Ascending aorta (tissue), 2 donors: ENCODE results near the gene HMGA1. TPM values are rescaled to one million over a fixed set of nuclear protein-coding genes. Genes with fewer than 3 reads are reported as not detected.

Experiments used
- DNase-seq, 2 donors: peaks; one replicate each; pipeline ENCODE4 v3.0.0-alpha.2; 2019; ENCODE audit warnings: low spot score in 2 of 2
- H3K27ac ChIP-seq, 2 donors: fragments of 200-600 bp; sonication (generic); one replicate each; pipeline ENCODE4 v1.5.1; 2016 to 2017; ENCODE audit warnings: mild to moderate bottlenecking in 1 of 2
- H3K27me3 ChIP-seq: fragments of 200-600 bp; sonication (generic); one replicate; pipeline ENCODE4 v1.5.1; 2017
- H3K36me3 ChIP-seq, 2 donors: fragments of 200-600 bp; sonication (generic); one replicate each; pipeline ENCODE4 v1.5.1; 2016
- H3K4me1 ChIP-seq, 2 donors: fragments of 200-600 bp; sonication (generic); one replicate each; pipeline ENCODE4 v1.5.1; 2016 to 2017; ENCODE audit warnings: mild to moderate bottlenecking in 1 of 2
- H3K4me3 ChIP-seq, 2 donors: fragments of 200-600 bp; sonication (generic); one replicate each; pipeline ENCODE4 v1.5.1; 2016 to 2017; ENCODE audit warnings: mild to moderate bottlenecking in 1 of 2
- H3K9me3 ChIP-seq, 2 donors: fragments of 200-600 bp; sonication (generic); one replicate each; pipeline ENCODE4 v1.5.1; 2016
- intact Hi-C: fragments of 100-400 bp; cut with DNase I; formaldehyde crosslinking; loops from one replicate; pipeline ENCODE4 v1.15.1; 2023
- total RNA-seq: library from RNA; depleted of rRNA; stranded (reverse); fragments of >200 nt; gene quantifications from one replicate; pipeline ENCODE4 v1.1.0, GENCODE V29; 2016
- TF ChIP-seq, protein P1 (sequence below), 3 experiments: fragments of 200-600 bp in 2 of 3; fragments of 450-650 bp in 1 of 3; sonication (generic) in 2 of 3; IDR thresholded peaks; one replicate each; pipeline ENCODE4 v1.5.1; 2016 to 2019; ENCODE audit warnings: antibody characterized with exemption in 3 of 3, mild to moderate bottlenecking in 1 of 3, moderate library complexity in 1 of 3

Gene HMGA1
- total RNA-seq, 1 donor from 2014 or later: 21.4 TPM

DNA sequence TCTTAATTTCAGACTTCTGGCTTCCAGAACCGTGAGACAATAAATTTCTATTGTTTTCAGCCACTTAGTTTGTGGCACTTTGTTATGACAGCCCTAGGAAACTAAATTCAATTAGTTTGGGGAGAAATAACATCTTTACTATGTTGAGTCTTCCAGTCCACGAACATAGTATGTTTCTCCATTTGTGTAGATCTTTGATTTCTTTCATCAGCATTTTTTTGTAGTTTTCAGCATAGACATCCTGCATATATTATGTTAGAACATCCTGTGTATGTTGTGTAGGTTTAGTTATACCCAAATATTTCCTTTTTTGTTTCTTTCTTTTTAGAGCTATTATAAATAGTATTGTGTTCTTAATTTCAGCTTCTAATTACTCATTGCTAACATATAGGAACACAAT lies 18.0 kb upstream of the HMGA1 start:
- intact Hi-C loops: no loop called here
- no peaks in the 10 kb centered on the region for H3K9me3 ChIP-seq
- TF ChIP-seq, protein P1, sequence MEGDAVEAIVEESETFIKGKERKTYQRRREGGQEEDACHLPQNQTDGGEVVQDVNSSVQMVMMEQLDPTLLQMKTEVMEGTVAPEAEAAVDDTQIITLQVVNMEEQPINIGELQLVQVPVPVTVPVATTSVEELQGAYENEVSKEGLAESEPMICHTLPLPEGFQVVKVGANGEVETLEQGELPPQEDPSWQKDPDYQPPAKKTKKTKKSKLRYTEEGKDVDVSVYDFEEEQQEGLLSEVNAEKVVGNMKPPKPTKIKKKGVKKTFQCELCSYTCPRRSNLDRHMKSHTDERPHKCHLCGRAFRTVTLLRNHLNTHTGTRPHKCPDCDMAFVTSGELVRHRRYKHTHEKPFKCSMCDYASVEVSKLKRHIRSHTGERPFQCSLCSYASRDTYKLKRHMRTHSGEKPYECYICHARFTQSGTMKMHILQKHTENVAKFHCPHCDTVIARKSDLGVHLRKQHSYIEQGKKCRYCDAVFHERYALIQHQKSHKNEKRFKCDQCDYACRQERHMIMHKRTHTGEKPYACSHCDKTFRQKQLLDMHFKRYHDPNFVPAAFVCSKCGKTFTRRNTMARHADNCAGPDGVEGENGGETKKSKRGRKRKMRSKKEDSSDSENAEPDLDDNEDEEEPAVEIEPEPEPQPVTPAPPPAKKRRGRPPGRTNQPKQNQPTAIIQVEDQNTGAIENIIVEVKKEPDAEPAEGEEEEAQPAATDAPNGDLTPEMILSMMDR (IDR thresholded peaks at IDR 0.05): no peak
- H3K4me3 ChIP-seq: no peak overlapping the region
- H3K36me3 ChIP-seq: no peaks in the 10 kb centered on the region
- DNase-seq: no peak
- no peaks in the 10 kb centered on the region for H3K27me3 ChIP-seq
- peaks cover 0 to 6% of the 10 kb centered on the region in 2 donors for H3K4me1 ChIP-seq
- H3K27ac ChIP-seq: no peak overlapping the region

DNA sequence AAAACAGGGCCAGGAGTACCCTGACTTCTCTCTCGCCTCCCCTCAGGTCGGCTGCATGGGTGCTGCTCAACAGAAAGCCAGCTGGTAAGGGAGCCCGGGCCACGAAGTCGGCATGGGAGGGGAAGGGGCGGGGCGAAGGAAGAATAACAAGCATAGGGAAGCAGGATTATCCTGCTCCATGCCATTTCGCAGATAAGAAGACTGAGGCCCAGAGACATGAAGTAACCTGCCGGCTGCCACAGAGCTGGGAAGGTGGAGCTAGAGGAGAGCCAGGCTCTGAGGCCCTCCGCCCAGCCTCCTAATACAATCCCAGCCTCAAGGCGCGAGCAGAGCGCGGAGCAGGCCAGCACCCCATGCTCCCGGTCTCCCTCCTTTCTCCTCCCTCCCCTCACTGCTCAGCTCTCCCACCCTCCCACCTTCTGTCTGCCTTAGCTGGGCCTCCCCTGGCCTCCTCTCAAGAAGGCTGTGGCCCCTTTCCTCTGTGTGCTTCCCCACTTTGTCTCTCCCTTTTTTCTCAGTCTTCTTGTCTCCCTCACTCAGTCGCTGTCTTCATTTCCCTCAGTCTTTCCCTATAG lies 13.2 kb upstream of the HMGA1 start:
- H3K4me3 ChIP-seq: peak overlapping the region; percentile 73 to 77
- peak overlapping the region; percentile 70 to 79 for H3K27ac ChIP-seq
- no peaks in the 10 kb centered on the region for H3K36me3 ChIP-seq
- H3K4me1 ChIP-seq: peaks cover 0 to 10% of the 10 kb centered on the region in 2 donors
- DNase-seq: no peak
- intact Hi-C loops: loop anchor here (1.0 kb wide), 1 partner anchor 169 kb away; the partner anchor contains the start of gene NUDT3
- H3K9me3 ChIP-seq: no peaks in the 10 kb centered on the region
- no peaks in the 10 kb centered on the region for H3K27me3 ChIP-seq
- TF ChIP-seq, protein P1 (IDR thresholded peaks at IDR 0.05): no peak

DNA sequence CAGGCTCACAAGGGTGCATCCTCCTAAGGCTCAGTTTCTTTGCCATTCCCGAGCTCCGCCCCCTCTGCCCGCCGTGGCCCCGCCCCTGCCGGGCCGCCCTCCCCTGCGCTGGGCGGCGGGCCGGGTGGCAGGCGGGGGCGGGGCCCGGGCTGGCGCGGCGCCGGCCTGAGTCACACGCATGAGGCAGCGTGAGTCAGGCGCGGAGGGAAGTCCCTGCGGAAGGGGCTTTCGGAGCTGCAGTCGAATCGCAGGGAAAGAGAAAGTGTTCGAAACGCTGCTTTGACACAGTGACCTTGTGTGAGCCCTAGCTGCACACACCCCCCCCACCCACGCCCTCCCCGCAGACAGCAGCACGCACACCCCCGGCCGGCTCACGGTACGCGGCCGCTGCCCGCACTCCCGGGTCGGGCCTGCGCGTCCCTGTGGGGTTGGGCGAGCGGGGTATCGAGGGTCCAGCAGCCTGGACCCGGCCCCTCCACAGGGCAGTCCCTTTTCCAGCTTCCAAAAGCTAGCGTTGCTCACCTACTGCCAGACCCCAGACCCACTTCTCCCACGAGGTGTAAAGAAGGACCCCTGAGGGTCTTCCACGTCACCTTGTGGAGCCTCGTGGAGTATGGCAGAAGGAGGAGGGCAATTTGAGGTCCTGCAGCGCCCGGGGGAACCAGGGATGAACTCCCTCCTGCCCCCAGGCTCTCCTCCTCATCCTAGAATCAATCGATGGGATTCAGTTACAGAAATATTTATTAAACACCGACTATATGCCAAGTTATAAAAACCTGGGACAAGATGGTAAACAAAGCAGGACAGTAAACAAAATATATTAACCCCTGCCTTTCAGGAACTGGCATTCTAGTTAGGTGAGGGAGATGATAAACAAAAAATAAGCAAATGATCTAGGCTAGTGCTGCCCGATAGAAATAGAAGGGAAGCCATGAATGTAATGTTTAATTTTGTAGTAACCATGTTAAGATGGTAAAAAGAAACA lies 12.4 kb upstream of the HMGA1 start:
- Histone ChIP-seq H3K36me3 (no peaks in the 10 kb centered on the region), H3K27me3 (no peaks in the 10 kb centered on the region), H3K9me3 (no peaks in the 10 kb centered on the region), H3K27ac (peak overlapping the region; percentile 91 to 92), H3K4me1 (peaks cover 0 to 10% of the 10 kb centered on the region in 2 donors), H3K4me3 (peak overlapping the region; percentile 73 to 77)
- intact Hi-C loops: loop anchor here (1.0 kb wide), 3 partner anchors 12 to 168 kb away; partner anchors contain the start of genes HMGA1, NUDT3 and SMIM29
- DNase-seq: peak; percentile 79 to 96
- TF ChIP-seq, protein P1 (IDR thresholded peaks at IDR 0.05): no peak

DNA sequence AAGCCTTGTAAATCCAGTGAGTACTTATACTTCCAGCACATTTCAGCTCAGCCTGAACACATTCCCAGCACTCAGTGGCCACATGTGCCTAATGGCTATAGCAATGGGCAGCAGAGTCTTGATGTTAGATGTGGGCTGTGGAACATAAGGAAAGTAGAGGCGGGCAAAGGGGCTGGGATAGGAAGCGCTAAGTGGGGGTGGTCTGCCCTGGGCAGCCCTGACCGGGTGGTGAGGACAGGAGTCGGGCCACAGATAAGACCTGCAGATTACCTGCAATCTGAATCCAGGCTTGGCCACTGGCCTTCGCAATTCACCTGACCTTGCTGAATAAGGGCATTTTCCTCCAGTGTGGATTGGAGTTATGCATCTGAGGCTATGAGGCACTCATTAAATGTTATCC lies 11.1 kb upstream of the HMGA1 start:
- no peaks in the 10 kb centered on the region for H3K36me3 ChIP-seq
- no peak for DNase-seq
- TF ChIP-seq, protein P1 (IDR thresholded peaks at IDR 0.05): no peak

DNA sequence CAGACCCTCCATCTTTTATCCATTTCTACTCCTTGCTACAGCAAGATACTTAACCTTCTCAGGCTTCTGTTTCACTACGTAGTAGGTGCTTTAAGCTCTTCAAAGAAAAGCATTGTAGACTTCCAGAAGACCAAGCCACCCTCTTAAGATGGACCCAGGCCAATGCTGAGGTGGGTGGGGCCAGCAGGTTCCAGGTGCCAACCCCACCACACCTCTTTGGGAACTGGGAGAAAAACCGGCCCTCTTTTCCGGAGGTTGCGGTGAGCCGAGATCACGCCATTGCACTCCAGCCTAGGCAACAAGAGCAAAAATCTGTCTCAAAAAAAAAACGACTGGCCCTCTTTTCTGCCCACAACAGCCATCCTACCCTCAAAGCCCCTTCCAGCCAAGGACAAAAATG lies 10.6 kb upstream of the HMGA1 start:
- Histone ChIP-seq H3K4me1 (peaks cover 0 to 10% of the 10 kb centered on the region in 2 donors), H3K27ac (no peak overlapping the region), H3K9me3 (no peaks in the 10 kb centered on the region), H3K36me3 (no peaks in the 10 kb centered on the region), H3K27me3 (no peaks in the 10 kb centered on the region), H3K4me3 (no peak overlapping the region)
- TF ChIP-seq, protein P1 (IDR thresholded peaks at IDR 0.05): no peak
- DNase-seq: no peak
- intact Hi-C loops: no loop called here

More for the DNA sequence above, 11.1 kb upstream of the HMGA1 start:
- peaks cover 0 to 10% of the 10 kb centered on the region in 2 donors for H3K4me1 ChIP-seq
- H3K27me3 ChIP-seq: no peaks in the 10 kb centered on the region
- H3K27ac ChIP-seq: no peak overlapping the region
- intact Hi-C loops: no loop called here
- H3K9me3 ChIP-seq: no peaks in the 10 kb centered on the region
- H3K4me3 ChIP-seq: no peak overlapping the region
